ENCODE results near the gene RBM43.

Gene RBM43

DNA sequence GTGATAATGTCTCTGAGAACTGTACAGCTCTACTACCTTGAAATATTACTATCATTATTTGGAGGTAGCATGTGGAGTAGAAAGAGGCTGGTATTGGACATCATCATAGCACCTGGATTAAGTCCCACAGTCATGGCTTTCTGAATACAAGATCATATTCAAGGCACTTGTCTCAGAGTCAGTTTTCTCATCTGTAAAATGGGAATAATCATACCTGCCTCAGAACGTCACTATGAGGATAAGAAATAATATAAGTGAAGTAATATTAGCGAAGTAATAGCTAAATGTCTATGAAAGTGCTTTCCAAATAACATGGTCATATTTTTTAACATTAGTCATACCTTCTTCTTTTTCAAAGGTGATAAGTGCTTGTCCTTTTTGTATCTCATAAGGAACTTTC is 16.8 kb upstream of the RBM43 start:
- WGBS (ENCODE audit: extremely low coverage, insufficient coverage, low lambda C conversion rate), result no CpG with 5 or more reads among the region's 2 CpGs
- Histone ChIP-seq H2BK120ac (ENCODE audit: low read depth, low read length) (no peak overlapping the region), H3K79me2 (ENCODE audit: control insufficient read depth, insufficient read depth, low read length) (no peaks in the 10 kb centered on the region), H3K79me1 (ENCODE audit: low read length) (no peaks in the 10 kb centered on the region), H2BK5ac (ENCODE audit: low read length) (no peak overlapping the region), H3K27ac (ENCODE audit: low read depth, low read length) (no peak overlapping the region), H4K5ac (ENCODE audit: low read length) (no peak overlapping the region), H3K4ac (ENCODE audit: low read depth, low read length) (no peak overlapping the region), H4K8ac (ENCODE audit: low read depth, low read length) (no peak overlapping the region), H3K4me1 (ENCODE audit: control insufficient read depth, low read depth, low read length) (no peaks in the 10 kb centered on the region), H3K36me3 (ENCODE audit: control insufficient read depth, insufficient read depth, low read length) (no peaks in the 10 kb centered on the region), H2AK5ac (ENCODE audit: low read length) (no peak overlapping the region), H2BK15ac (replicated peaks; ENCODE audit: low read depth) (no peak overlapping the region), H3K23ac (ENCODE audit: low read length) (no peak overlapping the region), H3K4me3 (ENCODE audit: low read length) (no peak overlapping the region), H3K18ac (ENCODE audit: low read length) (no peak overlapping the region), H3K27me3 (ENCODE audit: insufficient read depth, low read length, poor library complexity) (no peaks in the 10 kb centered on the region), H3K4me2 (ENCODE audit: low read length) (no peak overlapping the region), H3K56ac (ENCODE audit: low read length) (no peak overlapping the region), H3K9ac (ENCODE audit: low read length) (no peak overlapping the region)
- no peak for DNase-seq

DNA sequence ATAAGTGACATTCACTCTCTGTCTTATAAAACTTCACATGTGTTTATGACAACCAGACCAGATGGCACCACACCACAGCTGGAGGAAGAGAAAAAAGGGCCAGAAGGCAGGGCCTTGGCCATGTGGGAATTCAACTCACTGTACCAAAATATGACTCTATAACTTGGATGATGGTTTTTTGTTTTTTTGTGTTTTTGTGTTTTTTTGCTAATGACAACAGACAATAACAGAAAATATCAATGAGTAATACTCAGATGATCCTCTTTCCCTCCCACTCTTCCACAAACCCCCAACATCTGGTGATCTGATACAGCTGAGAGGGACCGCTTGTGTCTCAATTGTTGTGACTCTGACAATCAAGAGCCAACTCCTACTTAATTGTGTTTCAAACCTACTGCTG is 15.4 kb upstream of the RBM43 start:
- no peaks in the 10 kb centered on the region for H3K79me1 ChIP-seq (ENCODE audit: low read length)
- no peak for DNase-seq
- no peak overlapping the region for H3K9ac ChIP-seq (ENCODE audit: low read length)
- H3K27me3 ChIP-seq (ENCODE audit: insufficient read depth, low read length, poor library complexity), result no peaks in the 10 kb centered on the region
- no peak overlapping the region for H3K4me2 ChIP-seq (ENCODE audit: low read length)
- no peak overlapping the region for H4K5ac ChIP-seq (ENCODE audit: low read length)
- H2AK5ac ChIP-seq (ENCODE audit: low read length), result no peak overlapping the region
- no CpG with 5 or more reads among the region's 1 CpG for WGBS (ENCODE audit: extremely low coverage, insufficient coverage, low lambda C conversion rate)
- H3K36me3 ChIP-seq (ENCODE audit: control insufficient read depth, insufficient read depth, low read length), result no peaks in the 10 kb centered on the region
- no peak overlapping the region for H2BK15ac ChIP-seq (replicated peaks; ENCODE audit: low read depth)
- H3K27ac ChIP-seq (ENCODE audit: low read depth, low read length), result no peak overlapping the region
- H4K8ac ChIP-seq (ENCODE audit: low read depth, low read length), result no peak overlapping the region
- no peak overlapping the region for H3K18ac ChIP-seq (ENCODE audit: low read length)
- no peak overlapping the region for H3K4ac ChIP-seq (ENCODE audit: low read depth, low read length)
- no peaks in the 10 kb centered on the region for H3K4me1 ChIP-seq (ENCODE audit: control insufficient read depth, low read depth, low read length)
- H2BK5ac ChIP-seq (ENCODE audit: low read length), result no peak overlapping the region
- no peak overlapping the region for H3K4me3 ChIP-seq (ENCODE audit: low read length)
- H3K56ac ChIP-seq (ENCODE audit: low read length), result no peak overlapping the region
- H3K79me2 ChIP-seq (ENCODE audit: control insufficient read depth, insufficient read depth, low read length), result no peaks in the 10 kb centered on the region
- H2BK120ac ChIP-seq (ENCODE audit: low read depth, low read length), result no peak overlapping the region
- H3K23ac ChIP-seq (ENCODE audit: low read length), result no peak overlapping the region

DNA sequence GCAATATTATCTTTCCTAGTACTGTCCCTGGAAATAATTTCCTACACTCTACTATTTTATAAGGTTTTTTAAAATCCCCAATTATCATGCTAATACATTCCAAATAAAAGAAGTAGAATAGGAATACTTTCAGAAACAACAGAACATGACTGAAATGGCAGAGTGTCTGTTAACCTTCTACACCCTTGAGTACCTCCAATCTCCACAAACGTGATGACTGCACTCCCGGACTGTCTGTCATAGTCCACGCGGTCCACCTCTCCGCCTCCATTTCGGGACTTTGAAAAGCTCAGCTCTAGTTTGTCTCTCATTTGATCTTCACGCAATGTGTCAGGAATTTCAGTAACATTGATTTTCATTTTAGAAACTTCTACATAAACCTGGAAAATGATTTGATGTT is 13.6 kb upstream of the RBM43 start:
- no peak for DNase-seq

DNA sequence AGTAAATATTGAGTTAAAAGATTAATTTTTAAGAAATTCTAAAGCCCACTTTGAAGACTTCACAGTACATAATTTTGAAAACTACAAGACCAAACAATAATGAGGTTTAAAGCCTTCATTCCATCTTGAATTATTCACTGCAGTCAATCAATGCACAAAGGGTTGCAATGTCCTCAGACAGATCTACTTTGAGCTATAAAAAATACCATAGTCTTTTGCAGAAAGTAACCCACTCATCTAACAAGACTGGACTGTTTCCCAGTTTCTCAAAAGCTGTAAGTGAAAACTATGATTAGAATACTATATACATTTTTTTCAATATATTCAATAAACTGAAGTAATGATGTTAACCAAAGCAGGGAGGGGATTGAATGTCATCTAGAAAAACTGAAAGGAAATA is 10.2 kb upstream of the RBM43 start:
- DNase-seq, result no peak
- H3K9ac ChIP-seq (ENCODE audit: low read length), result no peak overlapping the region
- no peaks in the 10 kb centered on the region for H3K79me2 ChIP-seq (ENCODE audit: control insufficient read depth, insufficient read depth, low read length)
- no peaks in the 10 kb centered on the region for H3K4me1 ChIP-seq (ENCODE audit: control insufficient read depth, low read depth, low read length)
- H3K79me1 ChIP-seq (ENCODE audit: low read length), result no peaks in the 10 kb centered on the region
- H3K23ac ChIP-seq (ENCODE audit: low read length), result no peak overlapping the region
- H3K4ac ChIP-seq (ENCODE audit: low read depth, low read length), result no peak overlapping the region
- no peak overlapping the region for H2BK5ac ChIP-seq (ENCODE audit: low read length)
- no peak overlapping the region for H4K5ac ChIP-seq (ENCODE audit: low read length)
- H3K36me3 ChIP-seq (ENCODE audit: control insufficient read depth, insufficient read depth, low read length), result no peaks in the 10 kb centered on the region
- H2BK15ac ChIP-seq (replicated peaks; ENCODE audit: low read depth), result no peak overlapping the region
- H3K27me3 ChIP-seq (ENCODE audit: insufficient read depth, low read length, poor library complexity), result no peaks in the 10 kb centered on the region
- no peak overlapping the region for H3K4me3 ChIP-seq (ENCODE audit: low read length)
- no peak overlapping the region for H3K18ac ChIP-seq (ENCODE audit: low read length)
- no peak overlapping the region for H3K4me2 ChIP-seq (ENCODE audit: low read length)
- H2AK5ac ChIP-seq (ENCODE audit: low read length), result no peak overlapping the region
- no peak overlapping the region for H3K27ac ChIP-seq (ENCODE audit: low read depth, low read length)
- H4K8ac ChIP-seq (ENCODE audit: low read depth, low read length), result no peak overlapping the region
- no peak overlapping the region for H3K56ac ChIP-seq (ENCODE audit: low read length)
- no peak overlapping the region for H2BK120ac ChIP-seq (ENCODE audit: low read depth, low read length)

More for the DNA sequence above, 13.6 kb upstream of the RBM43 start:
- Histone ChIP-seq H2BK15ac (replicated peaks; ENCODE audit: low read depth) (no peak overlapping the region), H3K4ac (ENCODE audit: low read depth, low read length) (no peak overlapping the region), H3K56ac (ENCODE audit: low read length) (no peak overlapping the region), H3K27ac (ENCODE audit: low read depth, low read length) (no peak overlapping the region), H3K36me3 (ENCODE audit: control insufficient read depth, insufficient read depth, low read length) (no peaks in the 10 kb centered on the region), H2AK5ac (ENCODE audit: low read length) (no peak overlapping the region), H4K8ac (ENCODE audit: low read depth, low read length) (no peak overlapping the region), H3K4me1 (ENCODE audit: control insufficient read depth, low read depth, low read length) (no peaks in the 10 kb centered on the region), H2BK120ac (ENCODE audit: low read depth, low read length) (no peak overlapping the region), H3K27me3 (ENCODE audit: insufficient read depth, low read length, poor library complexity) (no peaks in the 10 kb centered on the region), H3K79me2 (ENCODE audit: control insufficient read depth, insufficient read depth, low read length) (no peaks in the 10 kb centered on the region), H3K4me2 (ENCODE audit: low read length) (no peak overlapping the region), H3K79me1 (ENCODE audit: low read length) (no peaks in the 10 kb centered on the region), H4K5ac (ENCODE audit: low read length) (no peak overlapping the region), H2BK5ac (ENCODE audit: low read length) (no peak overlapping the region), H3K4me3 (ENCODE audit: low read length) (no peak overlapping the region), H3K18ac (ENCODE audit: low read length) (no peak overlapping the region), H3K23ac (ENCODE audit: low read length) (no peak overlapping the region), H3K9ac (ENCODE audit: low read length) (no peak overlapping the region)
- WGBS (ENCODE audit: extremely low coverage, insufficient coverage, low lambda C conversion rate), result no CpG with 5 or more reads among the region's 7 CpGs

DNA sequence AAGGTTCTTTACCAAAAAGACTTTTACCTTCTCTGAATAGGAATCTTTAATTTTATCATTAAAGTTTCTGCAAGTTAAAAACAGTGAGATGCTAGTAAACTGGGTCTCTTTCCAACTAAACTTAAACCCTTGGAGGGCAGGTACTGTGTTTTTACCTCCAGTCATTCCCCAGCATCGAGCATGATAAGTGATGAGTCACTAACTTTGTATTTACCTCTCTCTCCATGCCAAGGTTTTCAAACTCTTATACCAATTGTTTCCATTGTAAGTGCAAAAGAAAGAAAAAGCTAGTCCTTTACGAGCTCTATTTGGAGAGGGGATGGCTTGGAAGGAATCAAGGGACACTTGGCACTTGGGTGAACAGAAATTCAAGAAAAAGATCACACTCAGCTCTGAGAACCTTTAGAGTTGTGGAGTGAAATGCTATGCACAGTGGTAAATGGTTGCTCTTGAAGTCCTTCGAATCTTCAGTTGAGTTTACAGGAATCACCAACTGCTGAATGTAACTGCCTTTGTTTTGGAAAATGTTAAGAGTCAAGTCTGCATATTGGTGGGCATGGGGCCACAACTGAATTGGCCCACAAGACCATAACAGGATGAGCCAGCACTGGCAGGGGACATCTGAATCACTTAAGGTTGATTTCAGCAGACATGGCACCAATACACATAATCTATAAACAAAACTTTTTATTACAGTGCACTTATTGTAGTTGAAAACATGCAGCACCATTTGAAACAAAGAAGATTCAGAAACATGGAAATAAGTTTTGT is 8.3 kb upstream of the RBM43 start:
- Histone ChIP-seq H2BK15ac (replicated peaks; ENCODE audit: low read depth) (no peak overlapping the region), H2AK5ac (ENCODE audit: low read length) (no peak overlapping the region), H3K18ac (ENCODE audit: low read length) (no peak overlapping the region), H3K4me3 (ENCODE audit: low read length) (no peak overlapping the region), H3K79me1 (ENCODE audit: low read length) (no peaks in the 10 kb centered on the region), H3K36me3 (ENCODE audit: control insufficient read depth, insufficient read depth, low read length) (no peaks in the 10 kb centered on the region), H4K5ac (ENCODE audit: low read length) (no peak overlapping the region), H3K56ac (ENCODE audit: low read length) (no peak overlapping the region), H3K4me1 (ENCODE audit: control insufficient read depth, low read depth, low read length) (no peaks in the 10 kb centered on the region), H3K79me2 (ENCODE audit: control insufficient read depth, insufficient read depth, low read length) (no peaks in the 10 kb centered on the region), H3K4me2 (ENCODE audit: low read length) (no peak overlapping the region), H4K8ac (ENCODE audit: low read depth, low read length) (no peak overlapping the region), H3K4ac (ENCODE audit: low read depth, low read length) (no peak overlapping the region), H2BK5ac (ENCODE audit: low read length) (no peak overlapping the region), H2BK120ac (ENCODE audit: low read depth, low read length) (no peak overlapping the region), H3K23ac (ENCODE audit: low read length) (no peak overlapping the region), H3K9ac (ENCODE audit: low read length) (no peak overlapping the region), H3K27me3 (ENCODE audit: insufficient read depth, low read length, poor library complexity) (no peaks in the 10 kb centered on the region), H3K27ac (ENCODE audit: low read depth, low read length) (no peak overlapping the region)
- no CpG with 5 or more reads among the region's 3 CpGs for WGBS (ENCODE audit: extremely low coverage, insufficient coverage, low lambda C conversion rate)
- peak; percentile 41 for DNase-seq

DNA sequence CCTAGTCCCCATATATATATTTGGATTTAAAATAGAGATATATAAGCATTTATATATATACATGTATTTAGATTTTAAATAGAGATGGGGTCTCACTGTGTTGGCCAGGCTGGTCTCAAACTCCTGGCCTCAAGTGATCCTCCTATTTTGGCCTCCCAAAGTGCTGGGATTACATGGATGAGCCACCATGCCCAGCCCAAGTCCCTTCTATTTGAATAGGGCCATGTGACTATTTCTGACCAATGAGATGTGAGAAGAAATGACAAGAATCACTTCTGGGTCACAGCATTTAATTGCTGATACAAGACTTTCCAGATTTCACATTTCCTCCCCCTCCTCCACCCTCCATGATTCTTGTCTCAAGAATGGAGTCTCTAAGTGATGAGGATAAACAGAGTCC is 6.4 kb upstream of the RBM43 start:
- no peak overlapping the region for H3K4ac ChIP-seq (ENCODE audit: low read depth, low read length)
- H2BK15ac ChIP-seq (replicated peaks; ENCODE audit: low read depth), result no peak overlapping the region
- H2BK5ac ChIP-seq (ENCODE audit: low read length), result no peak overlapping the region
- H3K27ac ChIP-seq (ENCODE audit: low read depth, low read length), result no peak overlapping the region
- H3K23ac ChIP-seq (ENCODE audit: low read length), result no peak overlapping the region
- no peak for DNase-seq
- no peak overlapping the region for H3K4me2 ChIP-seq (ENCODE audit: low read length)
- H2BK120ac ChIP-seq (ENCODE audit: low read depth, low read length), result no peak overlapping the region
- no peak overlapping the region for H3K18ac ChIP-seq (ENCODE audit: low read length)
- H4K8ac ChIP-seq (ENCODE audit: low read depth, low read length), result no peak overlapping the region
- H3K27me3 ChIP-seq (ENCODE audit: insufficient read depth, low read length, poor library complexity), result no peaks in the 10 kb centered on the region
- H3K36me3 ChIP-seq (ENCODE audit: control insufficient read depth, insufficient read depth, low read length), result no peaks in the 10 kb centered on the region
- no peak overlapping the region for H2AK5ac ChIP-seq (ENCODE audit: low read length)
- no peaks in the 10 kb centered on the region for H3K4me1 ChIP-seq (ENCODE audit: control insufficient read depth, low read depth, low read length)
- no peak overlapping the region for H4K5ac ChIP-seq (ENCODE audit: low read length)
- H3K79me2 ChIP-seq (ENCODE audit: control insufficient read depth, insufficient read depth, low read length), result no peaks in the 10 kb centered on the region
- no peak overlapping the region for H3K9ac ChIP-seq (ENCODE audit: low read length)
- no peak overlapping the region for H3K4me3 ChIP-seq (ENCODE audit: low read length)
- no peak overlapping the region for H3K56ac ChIP-seq (ENCODE audit: low read length)
- H3K79me1 ChIP-seq (ENCODE audit: low read length), result no peaks in the 10 kb centered on the region

Data from mesendoderm (in vitro differentiated cells).